HG02678 (cell line): ENCODE data around the gene ZPBP.

Experiments
- ATAC-seq: cut with Tn5 transposase; IDR thresholded peaks from one replicate; pipeline ENCODE4 v1.9.1; 2021; ENCODE audit warnings: mild to moderate bottlenecking, moderate library complexity; ENCODE audit not compliant: unreplicated experiment

The ZPBP gene

GRCh38 chr7:50092579-50093491, at the start of gene ZPBP:
Gene ZPBP (minus strand): TSS chr7:50093246. CDS start chr7:50093194, 52 bp downstream.
- ATAC-seq = peak; percentile 65

GRCh38 chr7:50142425-50143017, 49.5 kb upstream of the ZPBP start:
- ATAC-seq = peak; percentile 35

DNA sequence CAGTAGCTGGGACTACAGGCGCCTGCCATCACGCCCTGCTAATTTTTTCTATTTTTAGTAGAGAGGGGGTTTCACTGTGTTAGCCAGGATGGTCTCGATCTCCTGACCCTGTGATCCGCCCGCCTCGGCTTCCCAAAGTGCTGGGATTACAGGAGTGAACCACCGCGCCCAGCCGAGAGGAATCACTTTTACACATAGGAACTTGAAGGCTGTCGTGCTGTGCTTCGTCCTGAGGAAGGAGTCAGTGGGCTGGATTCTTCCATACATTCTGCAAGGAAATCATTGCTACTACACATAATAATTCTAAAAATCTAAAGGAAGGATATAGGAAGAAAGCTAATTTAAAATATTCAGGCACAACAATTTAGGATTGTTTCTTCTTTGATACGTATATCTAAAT, 48.8 kb upstream of the ZPBP start:
- ATAC-seq = no peak

GRCh38 chr7:50141131-50141530, 48.1 kb upstream of the ZPBP start:
- ATAC-seq = no peak

GRCh38 chr7:50140688-50141087, 47.6 kb upstream of the ZPBP start:
- ATAC-seq = no peak

DNA sequence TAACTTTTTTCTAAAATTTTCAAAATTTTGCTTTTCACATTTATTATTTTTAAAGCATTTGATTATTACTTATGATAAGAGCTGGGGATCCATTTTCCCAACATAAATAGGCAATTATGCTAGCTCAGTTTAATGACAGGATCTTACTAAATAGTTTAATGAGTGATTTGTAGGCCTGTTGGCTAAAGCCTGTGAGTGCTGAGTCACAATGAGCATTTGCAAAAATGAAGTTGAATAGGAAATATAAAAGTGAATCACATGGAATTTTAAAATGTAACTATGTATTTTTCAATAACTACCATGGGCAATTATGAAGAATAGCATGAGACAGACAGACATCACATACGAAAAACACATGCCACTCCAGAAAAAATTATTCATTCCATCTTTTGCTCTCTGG, 45.1 kb upstream of the ZPBP start:
- ATAC-seq = no peak

DNA sequence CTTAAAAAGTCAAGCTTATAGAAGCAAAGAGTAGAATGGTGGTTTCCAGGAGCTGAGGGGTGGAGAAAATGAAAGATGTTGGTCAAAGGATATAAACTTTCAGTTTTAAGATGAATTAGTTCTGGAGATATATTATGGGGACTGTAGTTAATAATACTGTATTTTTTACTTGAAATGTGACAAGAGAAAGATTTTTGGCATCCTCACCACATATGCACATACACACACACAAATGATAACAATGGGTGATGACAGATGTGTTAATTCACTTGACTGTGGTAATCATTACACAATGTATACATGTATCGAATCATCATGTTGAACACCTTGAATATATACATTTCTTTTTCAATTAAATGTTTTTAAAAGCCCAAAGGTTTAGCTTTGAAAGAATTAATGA, 32.7 kb upstream of the ZPBP start:
- no peak for ATAC-seq

DNA sequence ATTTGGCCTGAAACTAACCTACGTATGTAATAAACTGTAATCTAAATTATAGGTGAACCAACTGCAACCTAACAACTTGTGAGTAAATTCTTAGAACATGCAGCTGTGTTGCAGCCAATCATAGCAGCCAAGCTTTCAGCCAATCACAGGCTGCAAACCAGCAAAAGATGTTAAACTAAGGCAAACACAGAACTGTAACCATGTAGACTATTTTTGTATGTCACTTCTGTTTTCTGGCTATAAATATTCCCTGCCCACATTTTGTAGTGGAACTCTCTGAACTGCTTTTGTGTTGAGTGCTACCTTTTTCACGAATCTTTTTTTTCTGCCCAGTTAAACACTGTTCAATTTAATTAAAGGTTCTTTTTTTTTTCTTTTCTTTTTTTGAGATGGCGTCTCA, 28.2 kb upstream of the ZPBP start:
- ATAC-seq = peak; percentile 80

- peak; percentile 80 for ATAC-seq
Measured at GRCh38 chr7:50119815-50120637, 27.0 kb upstream of the ZPBP start.

DNA sequence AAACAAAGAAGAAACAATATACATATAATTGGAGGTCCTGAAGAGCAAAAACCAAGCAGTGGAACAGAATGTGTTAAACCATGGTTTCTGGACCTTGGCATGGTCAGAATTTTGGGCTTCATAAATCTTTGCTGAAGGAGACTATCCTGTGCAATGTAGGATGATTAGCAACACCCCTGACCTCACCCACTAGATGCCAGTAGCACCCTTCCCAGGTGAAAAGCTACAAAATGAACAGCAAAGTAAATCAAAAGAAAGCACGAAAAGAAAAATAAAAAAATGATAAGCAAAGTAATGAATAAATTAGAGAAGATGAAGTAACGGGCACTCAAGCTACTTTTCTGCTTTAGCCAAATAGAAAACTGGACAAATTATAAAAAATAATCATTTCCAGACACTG, 19.2 kb upstream of the ZPBP start:
- ATAC-seq = no peak

DNA sequence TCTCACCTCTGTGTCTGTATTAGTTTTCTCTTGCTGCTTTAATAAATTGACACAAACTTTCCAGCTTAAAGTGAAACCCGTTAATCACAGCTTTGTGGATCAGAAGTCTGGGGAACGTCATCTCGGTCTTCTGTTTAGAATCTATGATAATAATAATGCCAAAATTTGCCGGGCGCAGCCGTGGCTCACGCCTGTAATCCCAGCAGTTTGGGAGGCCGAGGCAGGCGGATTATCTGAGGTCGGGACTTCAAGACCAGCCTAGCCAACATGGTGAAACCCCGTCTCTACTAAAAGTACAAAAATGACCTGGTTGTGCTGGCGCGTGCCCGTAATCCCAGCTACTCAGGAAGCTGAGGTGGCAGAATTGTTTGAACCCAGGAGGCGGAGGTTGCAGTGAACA, 8.8 kb upstream of the ZPBP start:
- ATAC-seq = no peak

DNA sequence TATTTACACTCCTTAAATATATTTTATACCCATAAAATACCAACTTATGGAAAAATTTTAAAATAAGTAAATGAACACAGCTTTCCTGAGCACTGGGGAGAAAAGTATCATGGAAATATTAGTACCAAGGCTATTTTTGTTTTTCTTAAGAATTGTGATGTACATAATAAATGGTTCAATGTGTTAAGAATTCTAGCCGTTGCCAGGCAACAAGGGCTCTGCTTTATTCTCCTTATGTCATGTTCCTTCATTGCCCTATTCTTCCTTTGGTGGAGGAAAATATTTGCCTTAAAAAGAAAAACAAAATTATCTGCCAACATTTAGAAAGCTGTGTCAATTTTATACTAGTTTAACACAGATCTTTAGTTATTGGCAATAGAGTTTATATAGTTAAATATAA, 2.6 kb upstream of the ZPBP start:
- no peak for ATAC-seq

- no peak for ATAC-seq
Measured at GRCh38 chr7:50088463-50089129, 4.5 kb downstream of the ZPBP start.

GRCh38 chr7:50085344-50085743, 7.7 kb downstream of the ZPBP start:
- ATAC-seq = no peak

DNA sequence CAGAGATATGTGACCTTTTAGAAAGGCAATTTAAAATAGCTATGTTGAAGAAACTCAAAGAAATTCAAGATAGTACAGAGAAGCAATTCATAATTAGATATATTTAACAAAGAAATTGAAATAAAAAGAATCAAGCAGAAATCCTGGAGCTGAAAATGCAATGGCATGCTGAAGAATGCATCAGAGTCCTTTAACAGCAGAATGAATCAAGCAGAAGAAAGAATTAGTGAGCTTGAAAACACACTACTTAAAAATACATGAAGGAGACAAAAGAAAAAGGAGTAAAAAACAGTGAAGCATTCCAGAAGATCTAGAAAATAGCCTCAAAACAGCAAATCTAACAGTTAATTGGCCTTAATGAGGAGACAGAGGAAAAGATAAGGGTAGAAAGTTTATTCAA, 20.0 kb downstream of the ZPBP start:
- ATAC-seq = no peak

DNA sequence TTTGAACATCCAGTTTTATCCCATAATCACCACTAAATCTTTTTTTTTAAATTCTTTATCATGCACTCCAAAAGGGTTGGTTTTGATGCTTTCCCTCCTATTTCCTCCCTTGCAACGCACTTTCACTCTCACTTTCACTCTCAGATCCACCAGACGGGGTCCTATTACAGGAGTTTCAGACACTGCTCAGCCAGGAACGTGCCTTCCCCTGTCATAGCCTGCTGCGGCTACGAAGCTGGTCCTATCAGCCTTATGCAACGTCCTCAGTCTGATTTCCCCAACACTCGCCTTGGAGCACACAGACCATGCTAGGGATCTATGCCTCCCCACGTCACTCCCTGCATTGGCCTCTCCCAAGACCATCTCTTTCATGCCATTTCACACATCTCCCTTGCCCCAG, 23.4 kb downstream of the ZPBP start:
- peak; percentile 78 for ATAC-seq

DNA sequence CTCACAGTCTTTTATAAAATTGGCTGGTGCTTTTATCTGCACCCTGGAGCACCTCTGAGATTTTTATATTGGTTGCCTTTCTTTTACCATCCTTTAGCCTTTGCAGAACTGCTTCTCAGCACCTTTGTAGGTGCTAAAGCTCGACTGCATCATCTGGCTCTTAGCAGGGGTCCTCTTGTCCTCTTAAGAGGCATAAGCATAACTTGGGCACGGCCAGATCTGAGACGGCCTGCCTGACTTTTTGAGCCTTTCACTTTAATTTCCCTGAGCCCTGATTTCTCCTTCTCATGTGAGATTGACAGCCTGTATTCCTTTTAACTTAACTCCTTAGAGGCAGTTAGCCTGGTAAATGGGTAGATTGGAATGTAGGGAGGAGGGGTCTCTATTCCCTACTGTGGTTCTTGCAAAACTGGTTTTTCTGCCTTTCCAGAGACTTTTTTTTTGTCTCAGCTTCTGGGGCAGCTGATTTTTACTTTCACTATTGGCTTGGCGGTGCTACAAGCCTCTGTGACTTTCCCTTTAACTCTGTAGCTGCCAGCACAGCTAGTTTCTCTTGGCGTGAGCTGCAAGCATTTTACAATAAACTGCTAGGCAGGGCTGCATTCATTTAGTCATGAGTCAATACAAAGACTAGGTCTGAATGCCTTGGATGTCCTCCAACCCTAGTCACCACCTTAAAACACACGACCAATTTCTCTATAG, 24.0 kb downstream of the ZPBP start:
- peak; percentile 67 for ATAC-seq

GRCh38 chr7:50068026-50068425, 25.0 kb downstream of the ZPBP start:
- peak; percentile 45 for ATAC-seq

DNA sequence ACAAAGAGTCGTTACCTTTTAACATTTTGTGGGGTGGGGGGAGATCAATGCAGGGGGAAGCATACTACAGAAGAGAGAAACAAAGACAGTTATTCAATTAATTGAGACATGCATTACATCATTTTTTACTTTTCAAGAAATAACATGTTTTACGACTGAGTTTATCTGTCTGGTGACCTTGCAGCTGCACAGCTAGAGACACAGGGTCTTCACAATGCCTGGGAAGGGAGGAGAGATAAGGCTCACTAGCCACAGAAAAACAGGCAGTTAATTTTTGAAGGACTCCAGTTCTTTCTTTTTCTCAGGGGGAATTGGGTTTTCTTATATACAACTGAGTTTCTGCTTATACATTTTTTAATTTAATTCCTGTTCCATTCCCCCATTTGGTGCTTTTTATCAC, 30.1 kb downstream of the ZPBP start:
- no peak for ATAC-seq

DNA sequence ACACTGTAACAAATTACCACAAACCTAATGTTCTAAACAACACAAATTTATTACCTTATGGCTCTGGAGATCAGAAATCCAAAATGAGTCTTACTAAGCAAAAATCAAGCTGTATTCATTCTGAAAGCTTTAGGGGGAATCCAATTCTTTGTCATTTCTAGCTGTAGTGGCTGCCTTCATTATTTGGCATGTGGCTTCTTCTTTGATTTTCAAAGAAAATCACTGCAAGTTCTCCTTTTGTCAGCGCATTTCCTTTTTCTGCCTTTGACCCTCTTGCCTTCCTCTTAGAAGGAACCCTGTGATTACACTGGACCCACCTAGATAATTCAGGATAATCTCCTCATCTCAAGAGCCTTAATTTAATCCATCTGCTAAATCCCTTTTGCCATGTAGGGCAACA, 36.9 kb downstream of the ZPBP start:
- no peak for ATAC-seq
